Transverse colon (tissue), 4 donors: ENCODE measurements around the gene MTHFR. TPM values are rescaled to one million over a fixed set of nuclear protein-coding genes. Genes with fewer than 3 reads are reported as not detected.

Experiments used
- DNase-seq: peaks from one replicate; pipeline ENCODE4 v3.0.0-alpha.2; 2019
- H3K27ac ChIP-seq, 4 donors: fragments of 200-600 bp; sonication (generic); 2 replicates each; pipeline ENCODE4 v1.5.1; 2016 to 2018; ENCODE audit warnings: inconsistent platforms in 4 of 4
- H3K27me3 ChIP-seq: fragments of 200-600 bp; sonication (generic); 2 replicates; pipeline ENCODE4 v1.5.1; 2017; ENCODE audit warnings: inconsistent platforms
- H3K36me3 ChIP-seq, 4 donors: fragments of 200-600 bp; sonication (generic); 2 replicates each; pipeline ENCODE4 v1.5.1; 2017 to 2019; ENCODE audit warnings: inconsistent platforms in 4 of 4
- H3K4me1 ChIP-seq, 4 donors: fragments of 200-600 bp; sonication (generic); 2 replicates each; pipeline ENCODE4 v1.5.1; 2017 to 2020; ENCODE audit warnings: inconsistent platforms in 4 of 4
- H3K4me3 ChIP-seq, 4 donors: fragments of 200-600 bp; sonication (generic); 1 replicate in 1 of 4; 2 replicates in 3 of 4; pipeline versions ENCODE4 v1.5.1 to v1.6.1; 2017 to 2019; ENCODE audit warnings: inconsistent platforms in 4 of 4
- H3K9me3 ChIP-seq, 2 donors: fragments of 200-600 bp; sonication (generic); 2 replicates each; pipeline ENCODE4 v1.5.1; 2017 to 2019; ENCODE audit warnings: inconsistent platforms in 2 of 2
- EP300 ChIP-seq: sonication (generic); formaldehyde crosslinking; IDR thresholded peaks from one replicate; pipeline ENCODE4 v1.6.1; 2017; ENCODE audit warnings: antibody characterized with exemption, low read depth
- POLR2A ChIP-seq: fragments of 450-650 bp; IDR thresholded peaks from one replicate; pipeline ENCODE4 v1.6.1; 2016; ENCODE audit warnings: antibody characterized with exemption, mild to moderate bottlenecking, moderate library complexity
- POLR2AphosphoS5 ChIP-seq, 3 donors: sonication (generic); formaldehyde crosslinking; IDR thresholded peaks; one replicate each; pipeline ENCODE4 v1.6.1; 2016; ENCODE audit warnings: antibody characterized with exemption in 3 of 3
- WGBS, 2 donors: methylation state at CpG; one replicate each; pipeline ENCODE4 v1.1.5; 2018; ENCODE audit warnings: low coverage in 1 of 2; 5-methylcytosine and 5-hydroxymethylcytosine counted together
- in situ Hi-C, 4 donors: fragments of 200-750 bp; cut with MboI; loops; one replicate each; pipeline versions ENCODE4 v1.15.0 to v1.15.1; 2017; ENCODE audit warnings: low sequenced_read_pairs in 3 of 4, low pct_ligation_motif_present in 1 of 4, low pct_unique_long_range_greater_than_20kb in 1 of 4
- intact Hi-C: fragments of 100-400 bp; cut with DNase I; formaldehyde crosslinking; loops from one replicate; pipeline ENCODE4 v1.15.1; 2023; ENCODE audit warnings: low total_unique reads
- total RNA-seq, 4 donors: library from RNA; depleted of rRNA; stranded (reverse); fragments of >200 nt; gene quantifications; one replicate each; pipeline ENCODE4 v1.1.0, GENCODE V29; 2016
- TF ChIP-seq, protein P1 (sequence below), 5 experiments: fragments of 200-600 bp in 3 of 5; fragments of 450-650 bp in 2 of 5; sonication (generic) in 3 of 5; IDR thresholded peaks; 1 replicate in 2 of 5; 2 replicates in 3 of 5; pipeline ENCODE4 v1.5.1; 2016 to 2017; ENCODE audit warnings: antibody characterized with exemption in 5 of 5, inconsistent platforms in 3 of 5, mild to moderate bottlenecking in 2 of 5, moderate library complexity in 1 of 5

The MTHFR gene
- total RNA-seq, 4 donors from 2014 or later = 42.8 to 141 (median 48.3) TPM

DNA sequence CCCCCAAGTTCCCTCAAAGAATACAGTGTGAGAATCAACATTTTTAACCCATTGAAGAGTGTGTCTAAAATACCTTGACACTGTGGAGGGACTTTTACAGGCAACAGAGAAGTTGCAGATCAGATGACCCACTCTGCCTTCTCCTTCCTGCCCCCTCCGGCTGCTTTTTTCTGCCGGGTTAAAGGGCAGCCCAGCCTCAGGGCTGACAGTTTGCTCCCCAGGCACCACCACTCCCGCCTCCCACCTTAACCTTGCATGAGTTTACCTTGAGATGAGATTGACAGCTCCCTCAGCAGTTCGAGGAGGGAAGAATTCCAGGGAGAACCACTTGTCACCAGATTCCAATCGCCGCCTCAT lies 3.2 kb downstream of the MTHFR start:
- Histone ChIP-seq H3K36me3 (peaks cover 0 to 8% (median 0%) of the 10 kb centered on the region in 4 donors), H3K9me3 (no peaks in the 10 kb centered on the region), H3K4me3 (peak overlapping the region; percentile 32 to 59 (median 43)), H3K27me3 (no peaks in the 10 kb centered on the region), H3K27ac (peak overlapping the region; percentile 94 to 98 (median 96)), H3K4me1 (peaks cover 21 to 44% (median 37%) of the 10 kb centered on the region in 4 donors)
- in situ Hi-C loops = no loop called here
- whole genome bisulfite sequencing, 2 donors = 31 to 32% methylated on average over 6 of the region's 6 CpGs
- DNase-seq = no peak
- intact Hi-C loops = loop anchor here (10.0 kb wide), 1 partner anchor 68 kb away; the partner anchor contains the start of gene AGTRAP
- no peak for TF ChIP-seq POLR2A
- TF ChIP-seq, protein P1, sequence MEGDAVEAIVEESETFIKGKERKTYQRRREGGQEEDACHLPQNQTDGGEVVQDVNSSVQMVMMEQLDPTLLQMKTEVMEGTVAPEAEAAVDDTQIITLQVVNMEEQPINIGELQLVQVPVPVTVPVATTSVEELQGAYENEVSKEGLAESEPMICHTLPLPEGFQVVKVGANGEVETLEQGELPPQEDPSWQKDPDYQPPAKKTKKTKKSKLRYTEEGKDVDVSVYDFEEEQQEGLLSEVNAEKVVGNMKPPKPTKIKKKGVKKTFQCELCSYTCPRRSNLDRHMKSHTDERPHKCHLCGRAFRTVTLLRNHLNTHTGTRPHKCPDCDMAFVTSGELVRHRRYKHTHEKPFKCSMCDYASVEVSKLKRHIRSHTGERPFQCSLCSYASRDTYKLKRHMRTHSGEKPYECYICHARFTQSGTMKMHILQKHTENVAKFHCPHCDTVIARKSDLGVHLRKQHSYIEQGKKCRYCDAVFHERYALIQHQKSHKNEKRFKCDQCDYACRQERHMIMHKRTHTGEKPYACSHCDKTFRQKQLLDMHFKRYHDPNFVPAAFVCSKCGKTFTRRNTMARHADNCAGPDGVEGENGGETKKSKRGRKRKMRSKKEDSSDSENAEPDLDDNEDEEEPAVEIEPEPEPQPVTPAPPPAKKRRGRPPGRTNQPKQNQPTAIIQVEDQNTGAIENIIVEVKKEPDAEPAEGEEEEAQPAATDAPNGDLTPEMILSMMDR (IDR thresholded peaks at IDR 0.05) = no peak
- TF ChIP-seq POLR2AphosphoS5 (IDR thresholded peaks at IDR 0.05) = no peak
- TF ChIP-seq EP300 = no peak

DNA sequence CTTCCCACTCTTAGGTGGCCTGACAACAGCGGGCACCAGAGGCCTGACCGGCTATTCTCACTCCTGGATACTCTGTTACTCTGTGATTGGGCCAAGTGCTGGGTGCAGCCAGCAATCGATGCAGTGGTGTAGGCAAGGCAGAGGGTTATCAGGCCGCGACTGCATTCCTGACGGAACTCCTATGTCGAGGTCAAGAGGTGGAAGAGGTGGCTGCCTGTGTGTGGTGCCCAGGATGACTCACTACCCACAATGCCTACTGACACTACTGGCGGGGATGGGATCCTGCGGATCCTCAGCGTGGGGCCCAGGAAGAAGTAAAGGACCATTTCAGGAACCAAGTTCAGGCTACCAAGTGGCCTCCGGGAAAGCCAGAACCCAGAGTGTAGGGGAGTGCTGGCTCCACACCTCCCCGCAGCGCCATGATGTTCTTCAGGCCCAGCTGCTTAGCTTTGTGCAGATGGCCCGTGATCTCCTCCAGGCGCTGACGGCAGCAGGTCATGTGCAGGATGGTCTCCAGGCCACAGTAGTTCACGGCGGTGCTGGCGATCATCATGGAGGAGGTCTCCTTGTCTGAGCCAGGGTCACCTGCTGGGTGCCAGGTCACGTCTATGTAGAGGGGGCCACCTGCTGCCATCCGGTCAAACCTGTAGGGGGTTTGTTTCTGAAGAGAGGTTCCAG lies 4.9 kb downstream of the MTHFR start:
- no peaks in the 10 kb centered on the region for H3K9me3 ChIP-seq
- no peaks in the 10 kb centered on the region for H3K27me3 ChIP-seq
- TF ChIP-seq POLR2AphosphoS5 (IDR thresholded peaks at IDR 0.05) = no peak
- no peak for TF ChIP-seq EP300
- TF ChIP-seq, protein P1 (IDR thresholded peaks at IDR 0.05) = no peak
- TF ChIP-seq POLR2A = no peak
- H3K4me1 ChIP-seq = peaks cover 11 to 32% (median 27%) of the 10 kb centered on the region in 4 donors
- in situ Hi-C loops (no loop called here), intact Hi-C loops (loop anchor here (10.0 kb wide), 1 partner anchor 66 kb away; the partner anchor contains the start of gene AGTRAP)
- DNase-seq = no peak
- H3K4me3 ChIP-seq = no peak overlapping the region
- WGBS, 2 donors = 94% methylated on average over 21 of the region's 21 CpGs; no CpG with 5 or more reads in 1 of the 2 donors
- no peak overlapping the region for H3K27ac ChIP-seq
- H3K36me3 ChIP-seq = peaks cover 0 to 12% (median 3%) of the 10 kb centered on the region in 4 donors

DNA sequence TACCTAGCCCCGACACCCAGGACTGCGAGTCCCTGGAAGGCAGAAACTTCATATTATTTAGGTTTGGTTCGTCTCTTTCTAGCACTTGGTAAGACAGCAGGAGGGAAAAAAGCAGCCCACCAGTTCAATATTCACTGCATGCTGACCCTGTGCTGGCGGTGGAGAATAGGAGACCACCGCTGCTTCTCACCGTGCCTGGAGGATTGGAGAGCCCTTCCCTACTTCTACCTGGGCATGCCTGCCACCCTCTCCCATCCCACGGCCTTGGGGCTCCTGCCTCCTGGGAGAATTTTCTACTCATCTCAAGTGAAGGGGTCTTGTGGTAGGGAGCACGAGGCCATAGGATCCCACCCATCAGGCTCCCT lies 5.4 kb downstream of the MTHFR start:
- Histone ChIP-seq H3K4me3 (no peak overlapping the region), H3K36me3 (peaks cover 0 to 15% (median 4%) of the 10 kb centered on the region in 4 donors), H3K27ac (no peak overlapping the region), H3K9me3 (no peaks in the 10 kb centered on the region), H3K4me1 (peaks cover 11 to 32% (median 27%) of the 10 kb centered on the region in 4 donors), H3K27me3 (no peaks in the 10 kb centered on the region)
- TF ChIP-seq POLR2AphosphoS5 (IDR thresholded peaks at IDR 0.05) (no peak), POLR2A (no peak), EP300 (no peak)
- TF ChIP-seq, protein P1 (IDR thresholded peaks at IDR 0.05) = no peak
- no peak for DNase-seq
- intact Hi-C loops (loop anchor here (10.0 kb wide), 1 partner anchor 66 kb away; the partner anchor contains the start of gene AGTRAP), in situ Hi-C loops (no loop called here)
- 94% methylated on average over 8 of the region's 8 CpGs; no CpG with 5 or more reads in 1 of the 2 donors for WGBS, 2 donors

DNA sequence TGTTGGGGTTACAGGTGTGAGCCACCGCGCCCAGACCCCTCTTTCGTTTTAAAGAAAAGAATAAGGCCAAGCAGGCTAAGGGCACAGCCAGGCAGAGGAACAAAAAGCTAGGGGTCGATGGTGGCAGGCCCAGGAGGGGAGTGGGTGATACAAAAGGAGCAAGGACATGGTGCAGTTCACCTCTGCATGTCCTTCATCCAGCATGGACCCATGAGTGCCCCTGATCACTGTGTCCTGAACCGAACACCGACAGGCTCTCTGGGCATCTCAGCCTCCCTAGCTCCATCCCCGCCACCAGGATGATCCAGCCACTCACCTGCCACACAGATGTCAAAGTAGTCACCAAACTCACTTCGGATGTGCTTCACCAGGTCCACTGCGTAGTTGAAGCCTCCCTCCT lies 5.9 kb downstream of the MTHFR start:
- in situ Hi-C loops = no loop called here
- TF ChIP-seq, protein P1 (IDR thresholded peaks at IDR 0.05) = no peak
- TF ChIP-seq POLR2AphosphoS5 (IDR thresholded peaks at IDR 0.05) (no peak), POLR2A (no peak), EP300 (no peak)
- intact Hi-C loops = loop anchor here (10.0 kb wide), 1 partner anchor 65 kb away; the partner anchor contains the start of gene AGTRAP
- Histone ChIP-seq H3K27ac (no peak overlapping the region), H3K27me3 (no peaks in the 10 kb centered on the region), H3K4me3 (no peak overlapping the region), H3K36me3 (peaks cover 0 to 20% (median 4%) of the 10 kb centered on the region in 4 donors), H3K4me1 (peaks cover 11 to 30% (median 24%) of the 10 kb centered on the region in 4 donors), H3K9me3 (no peaks in the 10 kb centered on the region)
- 97% methylated on average over 9 of the region's 9 CpGs; no CpG with 5 or more reads in 1 of the 2 donors for WGBS, 2 donors
- no peak for DNase-seq
